ENCODE measurements around the gene SCN1B. TPM values are rescaled to one million over a fixed set of nuclear protein-coding genes. Genes with fewer than 3 reads are reported as not detected.

SCN1B gene
- polyA plus RNA-seq, 4 donors = 0.74 to 2.1 (median 1.2) TPM

DNA sequence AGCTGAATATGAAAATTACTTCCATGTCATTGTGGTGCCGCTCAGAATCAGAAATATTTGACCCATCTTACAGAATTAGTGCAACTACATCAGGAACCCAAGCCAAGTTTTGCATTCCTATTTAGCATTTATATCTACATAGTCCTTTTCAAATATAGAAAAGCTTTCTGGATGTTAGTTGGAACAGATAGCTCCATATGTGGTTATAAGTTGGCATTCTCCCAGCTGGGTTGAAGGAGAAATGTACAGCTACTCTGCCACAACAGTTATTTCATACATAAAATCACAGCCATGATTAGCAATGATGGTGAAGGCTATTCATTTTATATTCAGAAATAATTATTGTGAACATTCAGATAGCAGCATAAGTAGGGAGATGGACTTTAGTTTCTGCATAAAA is 39.4 kb downstream of the SCN1B start:
- DNase-seq (ENCODE audit: low read depth in 4 of 4, low spot score in 3 of 4) = no peak

DNA sequence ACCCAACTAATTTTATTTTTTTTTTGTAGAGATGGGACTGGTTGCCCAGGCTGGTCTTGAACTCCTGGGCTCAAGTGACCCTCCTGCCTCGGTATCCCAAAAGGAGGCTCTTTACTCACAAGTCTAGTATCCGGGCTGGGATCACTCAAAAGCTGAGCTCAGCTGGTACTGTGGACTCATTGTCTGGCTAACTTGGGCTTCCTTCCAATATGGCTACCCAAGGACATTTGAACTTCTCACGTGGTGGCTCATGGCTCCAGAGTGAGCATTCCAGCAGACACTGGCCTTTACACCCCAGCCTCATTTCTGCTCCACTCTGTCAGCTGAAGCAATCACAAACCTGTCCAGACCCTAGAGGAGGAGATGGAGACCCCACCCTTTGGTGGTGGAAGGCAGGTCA is 40.2 kb downstream of the SCN1B start:
- DNase-seq (ENCODE audit: low read depth in 4 of 4, low spot score in 3 of 4) = no peak

DNA sequence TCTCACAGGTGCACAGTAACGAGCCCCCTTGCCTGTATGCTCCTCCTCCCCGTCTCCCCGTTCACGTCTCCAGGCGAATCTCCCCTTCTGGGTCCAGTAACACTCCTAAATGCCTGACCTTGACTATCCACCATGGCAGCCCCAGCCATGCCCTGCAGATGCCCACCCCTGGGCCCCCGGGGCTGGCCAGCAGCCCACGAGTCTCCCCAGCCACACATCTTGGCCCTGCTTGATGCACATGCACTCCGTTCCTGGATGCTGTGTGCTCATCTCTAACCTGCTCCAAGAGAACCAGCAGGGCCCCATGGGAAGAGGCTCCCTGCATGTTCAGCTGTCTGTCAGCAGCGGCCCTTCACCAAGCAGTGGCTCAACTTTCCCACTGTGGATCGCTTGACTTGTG is 43.2 kb downstream of the SCN1B start:
- DNase-seq (ENCODE audit: low read depth in 4 of 4, low spot score in 3 of 4) = no peak

DNA sequence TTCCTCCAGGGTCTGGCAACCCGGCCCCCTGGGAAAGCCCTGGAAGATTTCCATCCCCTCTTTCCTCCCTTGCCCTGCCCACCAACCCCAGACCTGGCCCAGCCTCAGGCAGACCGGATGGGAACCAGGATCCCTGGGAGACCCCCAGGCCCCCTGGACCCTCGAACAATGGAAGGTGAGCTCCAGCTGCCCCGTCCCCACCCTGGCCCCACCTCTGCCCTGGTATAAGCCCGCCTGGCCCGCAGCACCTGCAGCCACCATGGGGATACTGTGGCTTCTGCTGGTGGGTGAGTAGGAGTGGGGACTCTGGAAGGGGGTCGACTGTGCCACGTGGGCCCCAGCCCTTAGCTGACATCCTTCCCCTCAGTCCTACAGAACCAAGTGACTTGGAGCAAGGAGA is 43.7 kb downstream of the SCN1B start:
- no peak for DNase-seq (ENCODE audit: low read depth in 4 of 4, low spot score in 3 of 4)

DNA sequence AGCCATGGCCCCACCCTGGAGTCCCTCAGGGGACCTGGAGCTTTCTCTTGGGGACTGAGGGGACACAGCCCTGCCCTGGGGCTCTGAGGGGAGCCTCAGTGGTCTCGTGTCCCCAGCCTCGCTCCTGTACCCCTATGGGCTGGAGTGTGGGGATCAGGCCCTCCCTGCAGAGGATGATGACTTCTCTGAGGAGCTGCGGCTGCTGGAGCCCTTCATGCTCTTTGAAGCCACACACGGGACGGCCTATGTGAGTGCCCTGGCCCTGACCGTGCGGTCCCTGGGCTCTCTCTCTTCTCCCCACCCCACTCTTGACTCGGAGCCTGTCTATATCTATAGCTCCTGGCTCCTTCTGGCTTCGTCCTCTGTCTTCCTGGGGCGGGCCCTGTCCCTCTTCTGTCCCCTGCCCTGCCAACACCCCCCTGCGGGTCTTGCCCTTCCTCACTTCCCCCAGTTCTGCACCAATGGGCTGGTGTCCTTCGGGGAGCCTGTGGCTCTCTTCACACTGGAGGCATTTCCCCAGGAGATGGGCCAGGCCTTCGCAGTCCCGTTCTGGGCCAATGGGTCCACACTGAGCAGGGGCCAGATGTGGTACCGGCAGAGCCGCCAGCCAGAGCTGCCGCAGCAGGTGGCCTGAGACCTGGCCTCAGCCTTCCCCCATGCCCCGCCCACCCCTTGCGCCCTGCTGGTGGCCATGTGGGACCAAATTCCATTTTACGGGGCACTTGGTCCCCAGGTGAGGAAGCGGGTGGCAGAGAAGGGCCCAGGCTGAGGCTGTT is 44.3 kb downstream of the SCN1B start:
- DNase-seq (ENCODE audit: low read depth in 4 of 4, low spot score in 3 of 4) = no peak

GRCh38 chr19:35075202-35076025 is 45.1 kb downstream of the SCN1B start:
- DNase-seq (ENCODE audit: low read depth in 4 of 4, low spot score in 3 of 4) = no peak

GRCh38 chr19:35076026-35076370 is 45.7 kb downstream of the SCN1B start:
- DNase-seq (ENCODE audit: low read depth in 4 of 4, low spot score in 3 of 4) = no peak

- DNase-seq (ENCODE audit: low read depth in 4 of 4, low spot score in 3 of 4) = no peak
These were observed 46.4 kb downstream of the SCN1B start for GRCh38 chr19:35076657-35077056.

DNA sequence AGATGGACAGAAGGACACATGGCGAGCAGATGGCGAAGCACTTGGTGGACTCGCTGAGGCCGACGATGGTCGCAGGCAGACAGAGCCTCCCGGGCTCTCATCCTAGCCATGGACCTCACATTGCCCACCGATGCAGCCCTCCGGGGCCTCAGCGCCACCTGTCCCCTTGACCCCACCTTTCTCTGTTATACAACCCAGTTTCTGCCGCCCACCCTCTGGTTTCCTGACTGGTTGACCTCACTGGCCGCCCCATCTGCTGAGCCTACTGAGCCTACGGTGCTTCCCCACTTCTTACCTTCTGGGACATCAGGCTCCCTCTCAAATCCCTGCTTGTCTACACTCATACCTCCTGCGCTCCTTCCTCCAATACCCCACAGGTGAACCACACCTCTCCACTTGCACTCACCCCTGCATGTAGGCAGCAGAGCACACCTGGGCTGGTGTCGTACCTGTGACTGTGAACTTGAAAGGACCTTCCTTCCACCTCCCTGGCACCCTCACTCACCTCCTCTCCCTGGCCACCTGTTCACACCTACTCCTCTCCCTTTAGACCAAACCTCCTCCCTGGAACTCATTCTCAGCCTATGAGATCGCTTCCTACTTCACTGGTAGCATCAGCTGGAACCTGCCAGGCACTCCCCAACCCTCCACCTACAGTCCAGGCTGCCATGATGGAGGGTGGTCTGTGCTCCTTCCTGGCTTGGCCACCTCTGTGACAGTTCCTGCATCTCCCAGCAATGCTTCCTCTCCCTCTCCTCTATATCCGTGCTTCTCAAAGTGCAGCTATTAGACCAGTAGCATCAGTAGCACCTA is 47.3 kb downstream of the SCN1B start:
- DNase-seq (ENCODE audit: low read depth in 4 of 4, low spot score in 3 of 4) = no peak

DNA sequence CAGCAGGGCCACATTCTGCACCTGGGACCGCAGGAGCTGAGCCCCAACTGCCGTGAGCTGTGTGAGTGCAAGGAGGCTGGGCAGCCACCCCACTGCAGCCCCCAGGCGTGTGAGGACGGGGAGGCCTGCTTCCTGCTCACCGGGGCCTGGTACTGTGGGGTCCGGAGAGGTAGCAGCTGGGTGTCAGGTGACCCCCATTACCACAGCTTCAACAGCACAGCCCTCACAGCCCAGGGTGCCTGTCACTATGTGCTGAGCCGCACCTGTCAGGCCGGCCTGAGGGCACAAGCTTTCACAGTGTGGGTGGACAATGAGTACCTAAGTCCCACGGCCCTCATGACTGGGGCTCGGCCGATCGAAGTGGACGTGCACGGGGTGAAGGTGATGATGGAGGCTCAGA is 49.6 kb downstream of the SCN1B start:
- DNase-seq (ENCODE audit: low read depth in 4 of 4, low spot score in 3 of 4) = no peak

- no peak for DNase-seq (ENCODE audit: low read depth in 4 of 4, low spot score in 3 of 4)
These were observed 50.4 kb downstream of the SCN1B start for GRCh38 chr19:35080613-35081170.

DNA sequence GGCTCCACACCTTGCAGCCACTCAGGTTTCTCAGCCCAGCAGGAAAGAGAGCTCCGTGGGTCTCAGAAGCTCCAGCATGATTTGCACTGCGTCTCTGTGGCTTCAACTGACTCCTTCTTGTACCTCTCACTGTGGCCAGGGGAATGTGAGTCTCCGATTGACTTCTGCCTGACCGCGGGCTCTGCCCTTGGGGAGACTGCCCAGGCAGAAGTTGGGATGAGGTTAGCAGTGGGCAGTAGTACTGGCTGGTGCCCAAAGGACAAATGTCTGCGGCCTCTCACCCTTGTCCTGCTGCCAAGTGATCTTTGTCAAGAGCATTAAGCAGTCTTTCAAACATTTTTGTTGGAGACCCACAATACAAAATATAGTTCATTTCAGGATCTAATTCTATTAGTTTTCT is 50.9 kb downstream of the SCN1B start:
- DNase-seq (ENCODE audit: low read depth in 4 of 4, low spot score in 3 of 4) = no peak

DNA sequence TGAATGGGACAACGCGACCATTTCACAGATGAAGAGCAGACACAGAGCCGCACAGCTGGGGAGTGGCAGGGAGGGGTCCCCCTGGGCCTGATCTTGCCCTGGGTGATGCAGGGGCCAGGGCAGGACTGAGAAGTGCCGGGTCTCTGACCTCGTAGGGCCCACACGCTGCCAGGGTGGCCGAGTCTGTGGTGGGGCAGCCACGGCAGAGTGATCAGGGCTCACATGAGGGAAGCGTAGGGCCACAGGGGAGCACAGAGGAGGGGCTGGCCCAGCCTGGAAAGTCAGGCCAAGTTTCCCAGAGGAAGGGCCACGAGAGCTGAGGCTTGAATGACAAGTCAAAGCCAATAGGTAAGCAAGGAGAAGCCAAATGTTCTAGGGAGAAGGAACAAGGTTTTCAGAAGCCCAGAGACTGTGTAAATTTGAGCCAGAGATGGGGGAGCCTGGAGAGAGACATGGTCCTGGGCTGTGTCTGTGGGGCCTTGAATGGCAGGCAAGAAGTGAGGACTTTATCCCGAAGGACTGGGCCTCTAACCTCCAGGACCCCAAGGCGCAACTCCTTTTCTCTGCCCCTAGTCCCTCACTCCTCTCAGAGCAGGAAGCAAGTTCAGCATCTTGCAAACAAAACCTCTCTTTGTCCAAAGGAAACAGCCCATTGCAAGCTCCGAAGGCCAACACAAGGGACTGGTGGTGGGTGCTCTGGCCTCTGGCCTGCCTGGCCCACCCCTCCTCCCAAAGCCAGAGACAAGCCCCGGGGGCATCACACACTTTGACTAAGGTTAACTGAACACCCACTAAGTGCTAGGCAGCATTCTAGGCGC is 53.6 kb downstream of the SCN1B start:
- DNase-seq (ENCODE audit: low read depth in 4 of 4, low spot score in 3 of 4) = no peak

DNA sequence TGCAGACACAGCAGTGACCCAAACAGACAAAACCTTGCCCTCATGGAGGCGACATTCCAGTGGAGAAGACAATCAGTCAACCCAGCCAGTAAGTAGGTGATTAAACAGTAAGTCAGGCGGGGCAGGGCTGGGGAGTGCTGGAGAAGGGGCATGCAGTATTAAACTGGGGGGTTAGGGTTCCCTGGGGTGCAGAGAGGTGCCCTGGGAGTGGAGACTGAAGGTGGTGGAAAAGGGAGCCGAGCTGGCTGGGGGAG is 54.2 kb downstream of the SCN1B start:
- no peak for DNase-seq (ENCODE audit: low read depth in 4 of 4, low spot score in 3 of 4)

- no peak for DNase-seq (ENCODE audit: low read depth in 4 of 4, low spot score in 3 of 4)
These were observed 55.7 kb downstream of the SCN1B start for GRCh38 chr19:35085947-35086346.

DNA sequence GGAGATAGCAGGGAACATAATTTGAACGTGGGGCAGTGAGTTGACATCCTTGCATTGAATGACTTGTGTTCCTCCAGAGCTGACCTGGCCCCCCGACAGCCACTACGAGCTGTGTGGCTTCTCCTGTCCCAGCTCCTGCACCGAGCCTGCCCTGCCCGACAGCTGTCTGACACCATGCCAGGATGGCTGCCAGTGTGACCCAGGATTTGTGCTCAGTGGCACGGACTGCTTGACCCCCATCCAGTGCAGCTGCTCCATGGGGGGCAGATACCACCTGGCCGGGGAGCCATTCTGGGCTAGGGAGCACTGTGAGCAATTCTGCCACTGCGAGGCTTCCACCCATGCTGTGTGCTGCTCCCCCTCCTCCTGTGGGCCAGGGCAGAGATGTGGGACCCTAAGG is 56.2 kb downstream of the SCN1B start:
- no peak for DNase-seq (ENCODE audit: low read depth in 4 of 4, low spot score in 3 of 4)

- no peak for DNase-seq (ENCODE audit: low read depth in 4 of 4, low spot score in 3 of 4)
These were observed 57.1 kb downstream of the SCN1B start for GRCh38 chr19:35087393-35087792.

DNA sequence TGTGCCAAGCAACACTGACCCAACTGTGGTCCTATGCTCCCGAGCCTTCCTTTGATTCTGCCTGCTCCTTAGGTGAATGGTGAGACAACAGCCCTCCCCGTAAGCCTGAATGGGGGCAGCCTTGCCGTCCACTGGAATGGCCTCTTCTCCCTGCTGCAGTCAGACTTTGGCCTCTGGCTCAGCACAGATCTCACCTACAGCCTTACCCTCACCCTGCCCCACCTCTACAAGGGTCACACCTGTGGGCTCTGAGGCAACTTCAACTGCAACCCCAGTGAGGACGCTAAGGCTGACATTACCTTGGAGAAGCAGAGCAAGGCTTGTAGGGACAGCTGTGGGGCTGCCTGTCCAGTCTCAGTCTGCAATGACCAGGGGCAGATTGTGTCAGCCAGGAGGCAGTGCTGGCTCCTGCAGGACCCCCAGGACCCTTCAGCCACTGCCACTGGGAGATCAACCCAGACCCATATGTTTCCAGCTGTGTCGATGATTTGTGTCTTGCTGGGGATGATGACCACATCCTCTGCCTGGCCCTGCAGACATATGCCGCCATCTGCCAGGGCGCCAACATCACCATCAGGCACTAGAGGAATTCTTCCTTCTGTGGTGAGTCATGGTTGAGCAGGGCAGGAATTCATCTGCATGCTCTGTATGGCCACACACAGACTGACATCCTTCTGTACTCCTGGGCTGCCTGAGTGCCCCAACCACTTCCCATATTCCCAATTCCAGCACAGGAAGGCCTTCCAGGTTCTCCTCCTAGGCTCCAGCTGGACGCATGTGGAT is 58.1 kb downstream of the SCN1B start:
- no peak for DNase-seq (ENCODE audit: low read depth in 4 of 4, low spot score in 3 of 4)

GRCh38 chr19:35089554-35089953 is 59.3 kb downstream of the SCN1B start:
- DNase-seq (ENCODE audit: low read depth in 4 of 4, low spot score in 3 of 4) = no peak
